Activated CD4-positive, CD25-positive, alpha-beta regulatory T cell treated with anti-CD3 and anti-CD28 coated beads, Interleukin-2, amount 50 U/mL, for 24 hours (primary cell): Measurements from ENCODE around the gene RNF126.
"Not testable (repeated sequence)": the region's sequence is repeated elsewhere in the genome, so short reads cannot be mapped to it uniquely, and the experiment has no call there.

Experiments
- ATAC-seq, 2 donors: fragments of 150-1000 bp; cut with Tn5 transposase; one replicate each; pipeline ENCODE4 v1.10.0; 2021; ENCODE audit warnings: mild to moderate bottlenecking in 1 of 2, moderate library complexity in 1 of 2

RNF126 gene

GRCh38 chr19:645912-646778, 16.9 kb downstream of the RNF126 start:
- no peak for ATAC-seq

GRCh38 chr19:644789-645188, 18.2 kb downstream of the RNF126 start:
- no peak for ATAC-seq

DNA sequence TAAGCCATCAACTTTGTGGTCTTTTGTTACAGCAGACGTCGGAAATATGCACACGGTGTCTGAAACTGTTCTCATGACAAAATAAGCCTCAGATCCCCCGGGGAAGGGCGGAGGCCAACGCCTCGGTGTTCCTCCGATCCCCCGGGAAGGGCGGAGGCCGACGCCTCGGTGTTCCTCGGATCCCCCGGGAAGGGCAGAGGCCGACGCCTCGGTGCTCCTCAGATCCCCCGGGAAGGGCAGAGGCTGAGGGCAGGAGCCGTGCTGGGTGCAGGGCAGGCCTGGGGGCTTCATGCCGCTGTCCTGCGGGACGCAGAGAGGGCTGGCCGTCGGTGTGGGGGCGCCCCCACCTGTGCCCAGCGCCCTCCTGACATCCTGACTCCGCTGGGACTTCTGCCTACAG, 18.7 kb downstream of the RNF126 start:
- no peak for ATAC-seq

DNA sequence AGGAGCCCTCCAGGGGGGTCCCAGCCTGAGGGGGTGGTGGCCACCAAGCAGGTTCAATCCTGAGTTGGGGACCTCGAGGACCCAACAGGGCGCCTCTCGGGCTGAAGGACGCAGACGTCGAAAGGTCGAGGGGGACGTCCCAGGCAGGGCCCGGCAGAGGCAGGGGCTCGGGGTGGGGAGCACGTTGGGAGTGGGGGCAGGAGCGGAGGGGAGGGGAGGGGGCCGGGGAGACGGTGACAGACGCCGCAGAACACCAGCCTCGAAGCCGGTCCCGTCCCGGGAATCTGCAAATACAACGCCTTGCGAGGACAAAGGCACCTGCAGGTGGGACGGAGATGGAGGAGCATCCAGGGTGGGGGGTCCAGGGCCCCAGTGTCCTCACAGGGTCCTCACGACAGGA, 19.3 kb downstream of the RNF126 start:
- no peak for ATAC-seq

- no peak for ATAC-seq
Observed at GRCh38 chr19:642767-643727, 20.0 kb downstream of the RNF126 start.

- ATAC-seq, result no peak
Observed at GRCh38 chr19:641702-642101, 21.3 kb downstream of the RNF126 start.

DNA sequence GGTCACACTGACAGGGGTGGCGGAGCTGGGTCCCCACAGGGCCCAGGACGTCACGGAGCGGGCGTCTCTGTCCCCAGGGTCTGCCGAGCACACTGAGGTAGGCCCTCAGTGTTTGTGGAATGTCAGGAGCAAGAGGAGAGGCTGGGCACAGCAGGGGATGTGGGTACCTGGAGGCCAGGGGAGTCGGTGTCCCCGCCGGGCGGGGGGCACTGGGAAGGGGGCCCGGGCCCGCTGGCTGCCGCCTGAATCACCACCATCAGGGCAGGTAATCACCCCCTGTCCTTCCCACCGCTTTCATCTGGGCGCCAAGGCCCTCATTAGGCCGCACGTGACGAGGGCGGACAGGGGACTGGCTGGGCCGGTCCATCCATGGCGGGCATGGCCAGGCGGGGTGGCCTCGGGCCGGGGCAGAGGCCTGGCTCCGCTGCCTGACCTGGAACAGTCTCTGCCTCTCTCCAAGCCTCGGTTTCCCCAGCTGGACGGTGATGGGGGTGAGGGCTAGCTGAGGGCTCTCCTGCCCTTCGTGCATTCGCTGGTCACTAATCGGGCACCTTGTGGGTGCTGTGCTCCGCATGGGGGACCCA, 22.3 kb downstream of the RNF126 start:
- no peak for ATAC-seq

- no peak for ATAC-seq
Observed at GRCh38 chr19:640161-640558, 22.9 kb downstream of the RNF126 start.

DNA sequence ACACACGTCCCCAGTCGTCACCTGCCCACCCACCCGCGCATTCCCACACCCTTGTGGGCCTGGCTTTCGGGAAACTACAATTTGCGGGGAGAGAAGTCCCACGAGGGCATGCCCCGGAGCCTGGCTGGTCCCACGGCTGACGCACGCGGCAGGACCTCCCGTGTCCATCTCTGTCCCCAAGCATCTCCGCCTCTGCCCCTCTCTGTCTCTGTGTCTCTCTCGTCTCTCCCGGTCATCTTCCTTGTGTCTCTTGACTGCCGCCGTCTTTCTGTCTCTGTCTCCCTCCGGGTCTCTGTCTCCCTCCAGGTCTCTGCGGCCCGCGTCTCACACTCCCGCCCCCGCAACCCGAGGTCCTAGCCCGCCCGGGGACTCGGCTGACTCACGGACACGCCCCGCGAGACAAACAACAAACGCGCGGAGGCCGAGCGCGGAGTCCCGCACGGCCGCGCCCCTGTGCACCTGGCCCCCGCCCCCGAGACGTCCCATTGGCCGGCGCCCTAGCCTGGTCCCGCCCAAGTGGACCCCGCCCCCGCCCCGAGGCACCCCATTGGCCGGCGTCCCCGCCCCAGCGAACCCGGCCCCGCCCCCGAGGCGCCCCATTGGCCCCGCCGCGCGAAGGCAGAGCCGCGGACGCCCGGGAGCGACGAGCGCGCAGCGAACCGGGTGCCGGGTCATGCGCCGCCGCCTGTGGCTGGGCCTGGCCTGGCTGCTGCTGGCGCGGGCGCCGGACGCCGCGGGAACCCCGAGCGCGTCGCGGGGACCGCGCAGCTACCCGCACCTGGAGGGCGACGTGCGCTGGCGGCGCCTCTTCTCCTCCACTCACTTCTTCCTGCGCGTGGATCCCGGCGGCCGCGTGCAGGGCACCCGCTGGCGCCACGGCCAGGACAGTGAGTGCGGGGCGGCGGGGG, 23.5 kb downstream of the RNF126 start, which contains the start of gene FGF22:
TSS of gene FGF22 (plus strand) at position 627 of the 908 bp plus-strand sequence. CDS start at position 674, 47 bp downstream.
- peak; percentile 93 to 94 for ATAC-seq

DNA sequence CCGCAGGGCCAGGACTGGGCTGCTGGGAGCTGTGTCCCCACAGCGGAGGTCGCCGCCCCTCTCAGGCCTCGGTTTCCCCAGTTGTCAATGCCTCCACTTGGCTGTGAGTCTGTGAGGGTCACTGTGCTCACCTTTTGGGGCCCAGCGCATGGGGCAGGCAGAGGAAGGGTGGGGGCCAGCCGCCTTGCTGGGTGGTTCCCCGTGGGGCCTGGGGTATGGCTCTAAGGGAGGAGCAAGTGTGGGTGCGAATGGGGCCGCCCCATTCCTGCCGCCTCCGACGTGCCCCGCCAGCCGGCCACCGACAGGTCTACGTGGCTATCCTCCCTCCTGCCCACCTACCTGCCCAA, 24.1 kb downstream of the RNF126 start:
- no peak for ATAC-seq

GRCh38 chr19:634975-635652, 27.9 kb downstream of the RNF126 start:
- ATAC-seq, result no peak

DNA sequence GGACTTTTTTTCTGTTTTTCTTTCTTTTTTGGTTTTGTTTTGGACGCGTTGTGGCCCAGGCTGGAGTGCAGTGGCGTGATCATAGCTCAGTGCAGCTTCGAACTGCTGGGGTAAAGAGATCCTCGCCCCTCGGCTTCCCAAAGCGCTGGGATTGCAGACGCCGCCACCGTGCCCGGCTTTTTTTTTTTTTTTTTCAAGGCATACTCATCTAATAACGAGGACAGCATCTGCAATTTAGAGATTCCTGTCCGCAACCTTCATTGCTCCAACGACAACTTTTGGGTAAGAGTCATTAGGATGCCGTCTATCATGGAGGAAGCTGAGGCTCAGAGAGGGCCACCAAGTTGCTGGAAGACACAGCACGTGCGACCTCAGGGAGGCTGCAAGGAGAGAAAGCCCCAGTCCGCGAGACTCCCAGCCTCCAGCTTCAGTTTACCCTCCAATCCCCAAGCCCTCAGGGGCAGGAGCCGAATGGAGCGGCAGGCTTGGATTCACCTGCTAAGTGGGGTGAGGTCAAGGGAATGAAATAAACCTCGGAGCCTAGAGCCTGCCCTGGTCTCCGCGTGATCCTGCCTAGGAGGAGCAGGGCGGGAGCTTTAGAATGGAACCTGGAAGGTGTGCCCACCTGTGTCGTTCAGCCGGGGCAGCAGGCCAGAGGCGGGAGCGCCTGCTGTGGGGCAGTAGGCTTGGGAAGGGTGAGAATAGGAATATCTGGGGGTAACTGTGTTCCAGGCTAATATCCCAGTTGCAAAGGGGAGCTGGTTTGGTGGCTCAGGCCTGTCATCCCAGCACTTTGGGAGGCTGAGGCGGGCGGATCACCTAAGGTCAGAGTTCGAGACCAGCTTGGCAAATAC, 29.0 kb downstream of the RNF126 start:
- no peak for ATAC-seq

DNA sequence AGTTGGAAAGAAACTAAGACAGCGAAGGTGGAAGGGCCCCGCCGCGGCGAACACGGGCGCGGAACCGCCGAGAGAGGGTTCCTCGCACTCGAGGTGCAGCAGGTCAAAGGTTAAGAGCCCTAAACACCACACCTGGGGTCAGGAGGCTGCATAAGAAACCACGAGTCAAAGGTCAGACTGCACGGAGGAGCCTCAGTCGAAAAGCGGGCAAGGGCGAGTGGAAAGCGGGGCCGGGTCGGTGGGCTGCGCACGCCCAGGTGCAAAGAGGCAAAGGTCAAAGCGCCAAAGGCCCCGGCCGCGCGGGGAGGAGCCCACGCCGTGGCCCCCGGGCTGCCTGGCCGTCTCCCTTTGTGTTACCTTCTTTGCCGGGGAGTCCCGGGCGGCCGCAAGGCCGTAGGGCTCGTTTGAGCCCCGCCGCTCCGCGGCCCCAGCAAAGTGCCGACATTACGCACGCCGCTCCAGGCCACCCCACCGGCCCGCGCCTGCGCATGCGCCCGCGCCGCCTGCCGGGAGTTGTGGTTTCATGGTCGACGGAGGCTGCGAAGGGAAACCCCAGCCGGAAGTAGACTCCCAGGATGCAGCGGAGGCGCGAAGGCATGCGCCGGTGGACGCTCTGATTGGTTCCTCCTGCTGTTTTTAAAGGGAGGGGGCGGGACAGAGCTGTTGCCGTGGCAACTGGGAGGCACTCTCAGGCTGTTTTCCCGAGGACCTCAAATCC, 29.8 kb downstream of the RNF126 start, which contains the start of gene POLRMT:
TSS of gene POLRMT (minus strand) at position 470 of the 718 bp plus-strand sequence. CDS start at position 445, 25 bp downstream.
- peak; percentile 94 to 98 for ATAC-seq

GRCh38 chr19:632579-633067, 30.4 kb downstream of the RNF126 start:
- ATAC-seq, result peak; percentile 22 to 39

DNA sequence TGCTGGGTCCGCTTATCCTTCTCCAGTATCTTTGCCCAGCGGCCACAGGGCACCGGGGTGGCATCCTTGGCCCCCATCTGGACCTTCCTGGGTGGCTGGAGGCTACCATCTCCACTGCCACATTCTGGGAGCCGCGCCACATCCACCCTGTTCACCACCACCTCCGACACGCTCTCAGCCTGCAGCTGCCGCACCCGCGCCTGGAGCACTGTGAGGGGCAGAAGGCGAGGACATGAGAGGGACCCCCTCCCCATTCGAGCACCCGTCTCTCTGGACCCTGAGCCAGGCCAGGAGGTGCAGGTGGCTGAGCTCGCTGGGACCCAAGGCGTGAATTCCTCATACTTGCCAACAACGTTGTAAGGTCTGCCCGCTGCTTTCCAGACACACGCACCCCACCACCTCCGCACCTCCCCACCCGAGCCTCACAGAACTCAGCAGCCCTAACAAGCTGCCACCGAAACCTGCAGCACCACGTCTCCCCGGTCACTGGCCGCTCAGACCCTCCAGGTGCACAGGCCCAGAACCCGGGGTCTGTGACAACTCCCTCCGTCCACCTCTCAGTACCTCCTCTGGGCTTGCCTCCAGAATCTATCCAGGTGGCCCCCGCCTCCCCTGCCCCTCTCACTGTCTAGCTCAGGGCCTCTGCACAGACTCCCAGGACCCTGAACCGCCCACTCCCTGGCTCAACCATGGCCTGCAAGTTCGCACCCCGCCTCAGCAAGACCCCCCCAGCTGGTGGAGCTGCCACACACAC, 32.9 kb downstream of the RNF126 start:
- ATAC-seq, result no peak

GRCh38 chr19:629515-629914, 33.5 kb downstream of the RNF126 start:
- not testable (repeated sequence) for ATAC-seq

DNA sequence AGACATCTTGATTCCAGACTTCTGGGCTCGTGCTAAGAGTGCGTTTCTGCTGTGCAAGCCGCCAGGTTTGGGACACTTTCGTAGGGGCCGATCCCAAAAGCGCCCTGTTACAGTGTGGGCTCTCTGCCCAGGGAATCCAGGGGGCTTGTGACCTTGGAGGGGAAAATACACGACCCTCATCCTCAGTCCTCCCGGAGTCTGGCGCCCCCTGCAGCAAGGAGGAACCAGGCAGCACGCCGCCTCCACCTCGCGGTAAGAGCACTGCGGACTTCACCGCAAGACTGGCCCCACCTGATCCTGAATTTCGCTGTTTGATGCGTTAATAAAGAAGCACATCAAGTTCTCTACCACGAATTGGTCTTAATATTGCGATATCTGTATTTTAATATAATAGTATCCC, 34.8 kb downstream of the RNF126 start:
- no peak for ATAC-seq

DNA sequence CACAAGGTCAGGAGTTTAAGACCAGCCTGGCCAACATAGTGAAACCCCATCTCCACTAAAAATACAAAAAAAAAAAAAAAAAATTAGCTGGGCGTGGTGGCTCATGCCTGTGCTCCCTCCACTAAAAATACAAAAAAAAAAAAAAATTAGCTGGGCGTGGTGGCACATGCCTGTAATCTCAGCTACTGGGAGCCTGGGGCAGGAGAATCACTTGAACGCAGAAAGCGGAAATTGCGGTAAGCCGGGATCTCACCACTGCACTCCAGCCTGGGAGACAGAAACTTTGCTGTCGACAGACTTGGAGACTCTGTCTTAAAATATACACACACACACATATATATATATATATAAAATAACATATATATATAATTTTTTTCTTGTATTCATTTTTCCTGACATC, 36.4 kb downstream of the RNF126 start:
- not testable (repeated sequence) for ATAC-seq

DNA sequence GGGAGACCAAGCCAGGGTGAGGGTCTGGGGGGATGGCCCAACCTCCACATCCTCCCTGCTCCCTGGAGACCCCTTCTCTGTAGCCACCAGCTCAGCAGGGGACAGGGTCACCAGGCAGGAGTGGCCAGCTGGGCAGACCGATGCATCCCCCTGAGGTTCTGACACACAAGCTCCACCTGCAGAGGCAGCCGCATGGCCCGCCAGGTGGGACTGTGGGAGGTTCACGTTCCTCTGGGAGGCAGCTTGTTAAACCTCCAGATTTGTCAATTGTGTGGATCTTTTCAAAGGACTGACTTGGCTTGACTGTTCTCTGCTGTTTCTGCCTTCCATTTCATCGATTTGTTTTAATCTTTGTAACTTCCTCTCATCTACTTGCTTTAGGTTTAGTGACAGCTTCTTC, 37.8 kb downstream of the RNF126 start:
- no peak for ATAC-seq
